Trophoblast cell (in vitro differentiated cells and primary cell): Measurements from ENCODE around the gene PIAS3.
A peak's percentile ranks its signal among the peaks of the same experiment; 100 is the strongest.
"Not testable (repeated sequence)": the region's sequence is repeated elsewhere in the genome, so short reads cannot be mapped to it uniquely, and the experiment has no call there.

Source experiments
- DNase-seq, 2 donors: peaks; one replicate each; pipeline ENCODE4 v3.0.0-alpha.2; 2016
- H2AFZ ChIP-seq: 2 replicates; pipeline ENCODE4 v1.6.1; 2013; ENCODE audit warnings: low read length, moderate library complexity, mild to moderate bottlenecking; ENCODE audit not compliant: insufficient read depth, poor library complexity
- H2AK5ac ChIP-seq: 2 replicates; pipeline ENCODE4 v1.6.1; 2013; ENCODE audit warnings: mild to moderate bottlenecking, low read length
- H2BK120ac ChIP-seq: 2 replicates; pipeline ENCODE4 v1.6.1; 2013; ENCODE audit warnings: low read length, mild to moderate bottlenecking, moderate library complexity; ENCODE audit not compliant: insufficient read depth, poor library complexity
- H2BK12ac ChIP-seq: 2 replicates; pipeline ENCODE4 v1.6.1; 2013; ENCODE audit warnings: mild to moderate bottlenecking, low read length, moderate library complexity
- H2BK5ac ChIP-seq: 2 replicates; pipeline ENCODE4 v1.6.1; 2013; ENCODE audit warnings: low read length, low read depth, moderate library complexity, mild to moderate bottlenecking; ENCODE audit not compliant: poor library complexity
- H3K14ac ChIP-seq: 2 replicates; pipeline ENCODE4 v1.6.1; 2013; ENCODE audit warnings: mild to moderate bottlenecking, low read length
- H3K18ac ChIP-seq: 2 replicates; pipeline ENCODE4 v1.6.1; 2013; ENCODE audit warnings: mild to moderate bottlenecking, low read length
- H3K23ac ChIP-seq: 2 replicates; pipeline ENCODE4 v1.6.1; 2013; ENCODE audit warnings: low read length
- H3K27ac ChIP-seq: 2 replicates; pipeline ENCODE4 v1.5.1; 2013; ENCODE audit warnings: low read depth, mild to moderate bottlenecking, inconsistent platforms, low read length, moderate library complexity
- H3K27me3 ChIP-seq: 2 replicates; pipeline ENCODE4 v1.6.1; 2013; ENCODE audit warnings: inconsistent platforms, mild to moderate bottlenecking, low read length, moderate library complexity; ENCODE audit not compliant: insufficient read depth
- H3K36me3 ChIP-seq, 2 experiments: 1 replicate in 1 of 2; 2 replicates in 1 of 2; pipeline ENCODE4 v1.6.1; 2013; ENCODE audit warnings: low read length in 2 of 2, mild to moderate bottlenecking in 2 of 2, moderate library complexity in 1 of 2; ENCODE audit not compliant: insufficient read depth in 2 of 2, control insufficient read depth in 1 of 2
- H3K4ac ChIP-seq: 2 replicates; pipeline ENCODE4 v1.6.1; 2013; ENCODE audit warnings: low read depth, mild to moderate bottlenecking, low read length, moderate library complexity
- H3K4me1 ChIP-seq, 2 experiments: 1 replicate in 1 of 2; 2 replicates in 1 of 2; pipeline ENCODE4 v1.6.1; 2013; ENCODE audit warnings: low read length in 2 of 2, mild to moderate bottlenecking in 2 of 2, moderate library complexity in 1 of 2; ENCODE audit not compliant: insufficient read depth in 2 of 2, control insufficient read depth in 1 of 2
- H3K4me2 ChIP-seq: 2 replicates; pipeline ENCODE4 v1.6.1; 2013; ENCODE audit warnings: inconsistent platforms, mild to moderate bottlenecking, low read length, moderate library complexity
- H3K4me3 ChIP-seq: 2 replicates; pipeline ENCODE4 v1.5.1; 2013; ENCODE audit warnings: mild to moderate bottlenecking, low read depth, low read length, inconsistent platforms
- H3K79me1 ChIP-seq: one replicate; pipeline ENCODE4 v1.6.1; 2013; ENCODE audit warnings: low read length
- H3K79me2 ChIP-seq: 2 replicates; pipeline ENCODE4 v1.6.1; 2013; ENCODE audit warnings: low read length, mild to moderate bottlenecking; ENCODE audit not compliant: control insufficient read depth, insufficient read depth, poor library complexity
- H3K9ac ChIP-seq: 2 replicates; pipeline ENCODE4 v1.6.1; 2013; ENCODE audit warnings: mild to moderate bottlenecking, low read length
- H3K9me3 ChIP-seq: 2 replicates; pipeline ENCODE4 v1.6.1; 2013; ENCODE audit warnings: low read depth, mild to moderate bottlenecking, control low read depth, inconsistent platforms, low read length; ENCODE audit not compliant: insufficient read depth
- H4K12ac ChIP-seq: 2 replicates; pipeline ENCODE4 v1.6.1; 2013; ENCODE audit warnings: low read depth, mild to moderate bottlenecking, low read length, moderate library complexity
- H4K8ac ChIP-seq: 2 replicates; pipeline ENCODE4 v1.6.1; 2013; ENCODE audit warnings: low read depth, mild to moderate bottlenecking, low read length, moderate library complexity
- H4K91ac ChIP-seq: one replicate; pipeline ENCODE4 v1.6.1; 2013; ENCODE audit warnings: low read depth, mild to moderate bottlenecking, low read length, moderate library complexity
- WGBS: extraction: QIAGEN DNeasy Blood & Tissue Kit; methylation state at CpG from one replicate; pipeline ENCODE4 v1.1.7; 2013; ENCODE audit warnings: missing lambda C conversion rate; ENCODE audit not compliant: insufficient read length, insufficient coverage; ENCODE audit errors: extremely low coverage; 5-methylcytosine and 5-hydroxymethylcytosine counted together

PIAS3 gene

GRCh38 chr1:145823565-145824498 is 35.0 kb downstream of the PIAS3 start, which contains the start of the genes POLR3C and RNF115:
TSS of gene POLR3C (plus strand) at chr1:145824200. CDS start at chr1:145825777, 1,577 bp downstream.
TSS of gene RNF115 (minus strand) at chr1:145824095. CDS start at chr1:145823873, 222 bp downstream.
- DNase-seq = peak; percentile 80 to 81
- H3K79me1 ChIP-seq = peaks cover 7% of the 10 kb centered on the region
- H2BK5ac ChIP-seq = peak within 1 kb of the TSS; percentile 78
- H3K27ac ChIP-seq = peak within 1 kb of the TSS; percentile 79
- peaks cover 0 to 2% of the 10 kb centered on the region in 2 experiments for H3K4me1 ChIP-seq
- H4K8ac ChIP-seq = peak within 1 kb of the TSS; percentile 91
- peak within 1 kb of the TSS; percentile 39 for H3K4me2 ChIP-seq
- H3K18ac ChIP-seq = peak within 1 kb of the TSS; percentile 90
- no peak within 1 kb of the TSS for H3K23ac ChIP-seq
- peaks cover 6% of the 10 kb centered on the region for H3K79me2 ChIP-seq
- WGBS = no CpG with 5 or more reads among the region's 89 CpGs
- peak within 1 kb of the TSS; percentile 95 for H3K9ac ChIP-seq
- peaks cover 7 to 11% of the 10 kb centered on the region in 2 experiments for H3K36me3 ChIP-seq
- peak within 1 kb of the TSS; percentile 95 for H4K91ac ChIP-seq
- no peaks in the 10 kb centered on the region for H3K27me3 ChIP-seq
- H3K4ac ChIP-seq = peak within 1 kb of the TSS; percentile 46
- H2BK12ac ChIP-seq = no peak within 1 kb of the TSS
- H3K14ac ChIP-seq = peak within 1 kb of the TSS; percentile 94
- peak within 1 kb of the TSS; percentile 84 for H4K12ac ChIP-seq
- H2AK5ac ChIP-seq = no peak within 1 kb of the TSS
- H2BK120ac ChIP-seq = peak within 1 kb of the TSS; percentile 91
- H2AFZ ChIP-seq = peak within 1 kb of the TSS; percentile 96
- peak within 1 kb of the TSS; percentile 88 for H3K4me3 ChIP-seq
- H3K9me3 ChIP-seq = no peaks in the 10 kb centered on the region

GRCh38 chr1:145822779-145823331 is 36.0 kb downstream of the PIAS3 start:
- H3K9ac ChIP-seq, H3K27me3 ChIP-seq, DNase-seq, H2BK120ac ChIP-seq, H3K4ac ChIP-seq, H3K9me3 ChIP-seq, H3K27ac ChIP-seq, H3K18ac ChIP-seq, H2BK5ac ChIP-seq, H3K79me2 ChIP-seq, H3K4me2 ChIP-seq, H3K23ac ChIP-seq, H4K8ac ChIP-seq, H2AFZ ChIP-seq, H2BK12ac ChIP-seq, H4K12ac ChIP-seq, H3K36me3 ChIP-seq, H3K79me1 ChIP-seq, H3K4me3 ChIP-seq, H2AK5ac ChIP-seq, H3K4me1 ChIP-seq, H4K91ac ChIP-seq, H3K14ac ChIP-seq: not testable (repeated sequence)
- WGBS = no CpG with 5 or more reads among the region's 16 CpGs

- H3K4ac ChIP-seq, H3K79me1 ChIP-seq, H3K23ac ChIP-seq, H3K18ac ChIP-seq, H2BK12ac ChIP-seq, H3K36me3 ChIP-seq, H2BK120ac ChIP-seq, H3K9me3 ChIP-seq, H2BK5ac ChIP-seq, H4K8ac ChIP-seq, H3K79me2 ChIP-seq, H3K27me3 ChIP-seq, H3K14ac ChIP-seq, H3K4me2 ChIP-seq, H2AFZ ChIP-seq, H3K4me3 ChIP-seq, H4K91ac ChIP-seq, H3K27ac ChIP-seq, H3K4me1 ChIP-seq, H3K9ac ChIP-seq, H2AK5ac ChIP-seq, H4K12ac ChIP-seq: not testable (repeated sequence)
- no CpG with 5 or more reads among the region's 6 CpGs for WGBS
- peak in 1 of 2 donors; percentile 26 for DNase-seq
Measured at GRCh38 chr1:145818095-145818494, 40.8 kb downstream of the PIAS3 start.

GRCh38 chr1:145812977-145813810 is 45.7 kb downstream of the PIAS3 start:
- not testable (repeated sequence) for H3K9ac ChIP-seq, H3K4ac ChIP-seq, H3K4me1 ChIP-seq, H4K91ac ChIP-seq, H3K14ac ChIP-seq, H2BK5ac ChIP-seq, H4K8ac ChIP-seq, H2BK12ac ChIP-seq, H3K23ac ChIP-seq, H3K27ac ChIP-seq, H3K79me2 ChIP-seq, H3K27me3 ChIP-seq, H4K12ac ChIP-seq, H3K4me3 ChIP-seq, H3K36me3 ChIP-seq, H3K4me2 ChIP-seq, DNase-seq, H2BK120ac ChIP-seq, H3K18ac ChIP-seq, H3K79me1 ChIP-seq, H2AK5ac ChIP-seq, H2AFZ ChIP-seq, H3K9me3 ChIP-seq
- no CpG with 5 or more reads among the region's 6 CpGs for WGBS
